NCI-H82 (cell line): ENCODE data around the gene BUD23.
"Not testable (repeated sequence)": the region's sequence is repeated elsewhere in the genome, so short reads cannot be mapped to it uniquely, and the experiment has no call there.

Source experiments
- DNase-seq: peaks from one replicate; lab custom pipeline; 2025; lab: John Stamatoyannopoulos, UW

BUD23 gene

DNA sequence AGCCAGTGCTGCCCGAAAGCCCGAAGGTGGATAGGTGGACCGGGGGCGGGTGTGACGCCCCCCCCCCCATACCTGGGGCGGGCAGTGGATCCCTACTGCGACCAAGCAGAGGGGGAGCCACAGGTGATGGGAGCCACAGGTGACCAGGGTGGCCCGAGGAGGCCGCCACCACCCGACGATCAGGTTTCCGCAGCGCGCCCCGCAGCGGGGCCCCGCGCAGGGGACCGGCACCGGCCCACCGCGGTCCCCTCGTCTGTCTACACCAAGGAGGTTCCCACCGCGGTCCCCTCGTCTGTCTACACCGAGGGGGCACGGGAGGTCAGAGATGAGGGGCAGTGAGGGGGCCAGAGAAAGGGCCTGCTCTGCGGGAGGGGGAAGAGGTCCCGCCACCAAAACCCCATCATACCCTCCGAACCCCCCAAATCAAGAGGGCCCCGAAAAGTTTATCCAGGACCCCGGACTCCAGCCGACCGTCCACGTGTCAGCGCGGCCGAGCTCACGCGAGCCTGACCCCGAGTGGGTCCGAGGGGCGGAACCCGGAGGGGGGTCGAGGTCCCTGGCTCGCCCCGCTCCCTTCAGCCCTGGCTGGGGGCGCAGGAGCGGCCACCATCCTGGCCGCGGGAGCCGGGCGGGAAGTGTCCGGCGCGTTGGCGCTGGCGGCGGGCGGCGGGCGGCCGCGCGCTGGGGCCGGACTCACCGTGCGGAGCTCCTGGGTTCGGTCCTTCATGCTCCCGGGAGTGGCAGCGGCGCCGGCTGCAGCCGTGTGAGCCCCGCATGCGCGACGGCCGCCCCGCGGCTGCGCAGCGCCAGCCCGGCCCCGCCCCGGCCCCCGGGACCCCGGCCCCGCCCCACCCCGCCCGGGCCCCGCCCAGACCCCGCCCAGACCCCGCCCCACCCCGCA, 35.8 kb downstream of the BUD23 start, which contains the start of gene STX1A:
STX1A (minus strand) TSS at position 765 of the 901 bp plus-strand sequence; CDS start at position 727, 38 bp downstream.
- DNase-seq: peak; percentile 73

DNA sequence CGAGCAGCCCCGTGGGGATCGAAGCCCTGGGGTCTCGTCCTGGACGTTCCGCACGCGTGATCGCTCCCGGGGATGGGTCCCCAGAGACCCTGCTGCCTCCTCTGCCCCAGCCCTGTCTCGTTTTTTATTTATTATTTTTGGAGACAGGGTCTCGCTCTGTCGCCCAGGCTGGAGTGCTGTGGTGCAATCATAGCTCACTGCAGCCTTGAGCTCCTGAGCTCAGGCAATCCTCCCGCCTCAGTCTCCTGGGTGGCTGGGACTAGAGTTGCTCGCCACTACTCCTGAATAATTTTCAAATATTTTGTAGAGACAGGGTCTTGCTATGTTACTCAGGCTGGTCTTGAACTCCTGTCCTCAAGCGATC, 36.4 kb downstream of the BUD23 start:
- DNase-seq: no peak

DNA sequence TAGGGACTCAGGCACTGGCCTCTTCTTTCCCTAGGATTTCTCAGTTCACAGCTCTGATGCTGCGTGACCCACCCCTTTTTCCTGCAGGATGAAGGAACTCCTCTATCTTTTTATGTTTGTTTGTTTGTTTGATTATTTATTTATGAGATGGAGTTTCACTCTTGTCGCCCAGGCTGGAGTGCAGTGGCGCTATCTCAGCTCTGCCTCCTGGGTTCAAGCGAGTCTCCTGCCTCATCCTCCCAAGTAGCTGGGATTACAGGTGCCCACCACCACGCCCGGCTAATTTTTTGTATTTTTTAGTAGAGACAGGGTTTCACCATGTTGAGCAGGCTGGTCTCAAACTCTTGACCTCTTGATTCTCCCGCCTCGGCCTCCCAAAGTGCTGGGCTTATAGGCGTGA, 37.0 kb downstream of the BUD23 start:
- DNase-seq: not testable (repeated sequence)

DNA sequence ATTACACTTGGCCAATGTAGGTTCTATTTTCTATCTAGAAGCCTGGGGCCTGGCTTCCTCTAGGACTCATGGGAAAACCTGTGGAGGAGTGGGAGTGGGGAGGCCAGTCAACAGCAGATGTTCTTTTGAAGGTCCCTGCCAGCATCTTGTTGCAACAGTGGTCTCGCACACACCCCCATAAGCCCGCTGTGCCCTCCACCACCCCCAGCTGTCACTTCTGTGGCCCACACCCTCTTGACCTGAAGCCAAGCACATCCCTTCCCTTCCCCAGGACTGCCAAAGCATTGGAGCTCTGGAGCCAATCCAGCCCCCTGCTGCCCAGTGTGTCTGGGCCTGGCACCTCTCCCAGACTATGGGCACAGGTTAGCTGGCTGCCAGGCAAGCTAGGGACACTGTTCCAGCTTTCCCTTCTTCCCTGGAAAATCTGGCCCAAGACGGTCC, 38.0 kb downstream of the BUD23 start:
- DNase-seq: peak; percentile 31

GRCh38 chr7:73722182-73722581, 38.8 kb downstream of the BUD23 start:
- DNase-seq: not testable (repeated sequence)

GRCh38 chr7:73722785-73723184, 39.4 kb downstream of the BUD23 start:
- DNase-seq: no peak

DNA sequence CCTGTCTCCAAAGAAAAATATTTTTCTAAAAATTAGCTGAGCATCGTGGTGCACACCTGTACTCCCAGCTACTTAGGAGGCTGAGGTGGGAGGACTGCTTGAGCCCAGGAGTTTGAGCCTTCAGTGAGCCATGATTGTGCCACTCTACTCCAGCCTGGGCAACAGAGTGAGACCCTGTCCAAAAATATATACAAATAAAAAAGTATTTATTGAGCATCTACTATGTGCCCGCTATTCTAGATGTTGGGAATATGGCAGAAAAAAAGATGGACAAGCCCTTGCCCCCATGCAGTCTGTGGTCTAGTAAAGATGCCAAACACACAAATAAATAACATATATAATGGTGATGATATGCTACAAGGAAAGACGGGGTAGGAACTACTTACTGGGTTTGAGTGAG, 40.4 kb downstream of the BUD23 start:
- DNase-seq: no peak

- no peak for DNase-seq
Measured at GRCh38 chr7:73726083-73726466, 42.7 kb downstream of the BUD23 start.

DNA sequence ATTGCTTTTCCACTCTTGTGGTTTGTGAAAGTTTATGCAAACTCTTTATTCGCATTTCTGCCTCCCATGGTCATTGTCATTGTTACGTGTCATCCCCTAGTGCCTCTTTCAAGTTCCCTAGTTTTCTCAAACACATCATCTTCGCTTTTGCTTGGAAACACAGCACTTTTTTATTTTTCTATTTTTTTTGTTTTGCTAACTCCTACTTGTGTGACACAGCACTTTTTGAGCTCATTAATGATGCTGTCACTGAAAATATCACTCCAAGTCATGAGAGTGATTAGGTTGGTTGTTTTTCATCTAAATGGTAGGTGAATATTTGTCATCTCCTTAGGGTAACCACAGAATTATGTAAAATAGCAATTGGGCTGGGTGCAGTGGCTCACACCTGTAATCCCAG, 44.6 kb downstream of the BUD23 start:
- no peak for DNase-seq

- no peak for DNase-seq
Measured at GRCh38 chr7:73728551-73728950, 45.2 kb downstream of the BUD23 start.

DNA sequence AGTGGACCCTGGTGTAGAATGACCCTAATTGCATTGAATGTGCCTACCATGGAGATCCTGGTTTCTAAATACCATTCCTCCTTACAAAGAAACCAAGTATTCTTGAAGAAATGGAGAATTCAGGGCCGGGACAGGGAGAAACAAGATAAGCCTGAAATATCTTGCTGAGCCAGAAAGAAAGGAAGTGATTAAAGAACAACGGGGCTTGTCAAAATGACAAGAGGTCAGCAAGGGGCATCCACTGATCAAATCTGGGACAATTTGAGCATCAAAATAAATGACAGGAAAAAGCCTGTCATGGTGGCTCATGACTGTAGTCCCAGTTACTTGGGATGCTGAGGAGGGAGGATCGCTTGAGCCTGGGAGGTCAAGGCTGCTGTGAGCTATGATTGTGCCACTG, 47.1 kb downstream of the BUD23 start:
- no peak for DNase-seq

- DNase-seq: no peak
Measured at GRCh38 chr7:73732397-73732796, 49.0 kb downstream of the BUD23 start.

- DNase-seq: peak; percentile 94
Measured at GRCh38 chr7:73734619-73735527, 51.5 kb downstream of the BUD23 start.

- DNase-seq: no peak
Measured at GRCh38 chr7:73735528-73735905, 52.1 kb downstream of the BUD23 start.

- DNase-seq: no peak
Measured at GRCh38 chr7:73736885-73737284, 53.5 kb downstream of the BUD23 start.

DNA sequence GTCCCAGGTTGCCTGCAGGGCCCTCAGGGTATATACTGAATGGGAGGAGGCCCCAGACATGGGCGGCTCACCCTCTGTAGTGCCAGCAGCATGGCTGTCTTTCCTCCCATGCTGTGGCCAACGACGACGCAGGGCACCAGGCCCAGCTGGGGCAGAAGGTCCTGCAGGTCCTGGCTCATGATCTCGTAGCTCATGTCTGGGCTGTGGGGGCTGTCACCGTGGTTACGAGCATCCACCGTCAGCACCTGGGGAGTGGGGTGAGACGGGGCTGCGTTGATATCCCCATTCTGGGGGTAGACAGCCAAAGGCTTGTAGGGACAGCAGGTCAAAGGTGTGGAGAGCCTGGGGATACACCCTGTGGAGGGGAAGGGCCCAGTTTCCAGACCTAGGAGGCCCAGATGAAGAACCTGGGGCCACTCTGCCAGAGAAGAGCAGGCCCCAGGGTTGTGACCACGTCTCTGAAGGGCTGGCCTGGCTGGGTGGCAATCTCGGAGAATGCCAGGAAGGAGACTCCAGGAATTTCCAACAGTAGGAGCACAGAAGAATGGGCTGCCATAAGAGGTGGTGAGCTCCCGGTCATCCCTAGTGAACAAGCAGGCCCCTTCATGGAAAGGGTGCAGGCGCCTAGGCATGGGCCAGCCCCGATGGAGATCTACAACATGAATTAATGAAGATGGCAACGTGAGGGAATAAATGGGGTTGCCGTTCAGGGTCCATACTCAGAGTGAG, 54.3 kb downstream of the BUD23 start:
- no peak for DNase-seq

DNA sequence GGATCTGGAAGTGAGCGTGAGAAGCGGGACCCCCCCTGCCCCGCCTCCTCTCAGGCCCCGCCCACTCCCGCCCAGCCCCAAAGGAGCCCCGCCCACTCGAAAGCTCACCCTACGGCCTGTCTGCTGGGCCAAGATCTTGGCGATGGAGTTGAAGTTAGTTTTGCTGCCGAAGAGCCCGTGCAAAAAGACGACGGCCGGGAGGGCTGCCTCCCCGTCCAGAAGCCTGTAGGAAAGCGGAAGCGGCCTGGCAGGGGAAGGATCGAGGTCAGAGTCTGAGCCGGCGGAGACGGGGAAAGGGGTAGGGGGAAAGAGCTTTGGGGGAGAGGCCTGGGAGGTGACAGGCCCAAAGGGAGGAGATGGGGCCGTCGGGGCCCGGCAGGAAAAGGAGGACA, 54.8 kb downstream of the BUD23 start:
- DNase-seq: peak; percentile 74

GRCh38 chr7:73738612-73739386, 55.4 kb downstream of the BUD23 start, which contains the start of gene ABHD11:
Gene ABHD11 (minus strand): TSS chr7:73738802. CDS start chr7:73738770, 32 bp downstream.
- DNase-seq: peak; percentile 96

DNA sequence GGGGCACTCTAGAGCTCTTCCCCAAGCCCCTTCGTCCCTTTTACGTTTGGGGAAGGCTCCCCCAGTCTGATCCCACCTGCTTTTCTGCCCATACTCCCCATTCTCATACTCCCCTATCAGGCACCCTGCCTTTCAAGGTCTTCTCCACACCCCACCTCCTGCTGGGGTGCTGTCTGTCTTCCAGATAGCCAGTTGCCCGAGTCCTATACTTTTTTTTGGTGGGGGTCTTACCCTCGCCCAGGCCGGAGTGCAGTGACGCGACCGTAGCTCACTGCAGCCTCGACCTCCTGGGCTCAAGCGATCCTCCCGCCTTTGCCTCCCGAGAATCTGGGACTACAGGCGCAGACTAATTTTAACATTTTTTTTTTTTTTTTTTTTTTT, 56.0 kb downstream of the BUD23 start:
- DNase-seq: no peak

DNA sequence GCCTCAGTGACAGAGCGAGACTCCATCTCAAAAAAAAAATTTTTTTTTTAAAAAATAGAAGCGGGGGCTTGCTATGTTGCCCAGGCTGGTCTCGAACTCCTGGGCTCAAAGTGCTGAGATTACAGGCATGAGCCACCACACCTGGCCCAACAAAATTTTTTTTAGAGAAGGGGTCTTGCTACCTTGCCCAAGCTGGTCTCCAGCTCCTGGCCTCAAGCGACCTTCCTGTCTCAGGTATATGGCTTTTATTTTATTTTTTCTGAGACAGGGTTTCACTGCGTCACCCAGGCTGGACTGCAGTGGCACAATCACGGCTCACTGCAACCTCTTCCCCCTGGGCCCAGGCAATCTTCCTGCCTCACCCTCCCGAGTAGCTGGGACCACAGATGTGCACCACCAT, 56.8 kb downstream of the BUD23 start:
- no peak for DNase-seq

- DNase-seq: no peak
Measured at GRCh38 chr7:73740771-73741170, 57.4 kb downstream of the BUD23 start.
